ENCODE results near the gene RAP1A.

RAP1A gene

GRCh38 chr1:111756124-111756513 is 136.5 kb downstream of the RAP1A start:
- DNase-seq (ENCODE audit: low read depth, low spot score): no peak

GRCh38 chr1:111758373-111758772 is 138.8 kb downstream of the RAP1A start:
- DNase-seq (ENCODE audit: low read depth, low spot score): no peak

GRCh38 chr1:111761717-111762116 is 142.1 kb downstream of the RAP1A start:
- DNase-seq (ENCODE audit: low read depth, low spot score): no peak

- DNase-seq (ENCODE audit: low read depth, low spot score): no peak
Observed at GRCh38 chr1:111762332-111762731, 142.7 kb downstream of the RAP1A start.
